Stimulated activated CD8-positive, alpha-beta memory T cell treated with anti-CD3 and anti-CD28 coated beads, Interleukin-15, amount 100 ng/mL, for 4 hours (primary cell): ENCODE data around the gene CYP4Z1.
"Not testable (repeated sequence)": the region's sequence is repeated elsewhere in the genome, so short reads cannot be mapped to it uniquely, and the experiment has no call there.

Experiments used
- DNase-seq, 2 donors: peaks; one replicate each; pipeline ENCODE4 v3.0.0-alpha.2; 2020; ENCODE audit warnings: low read depth in 2 of 2

Gene CYP4Z1

DNA sequence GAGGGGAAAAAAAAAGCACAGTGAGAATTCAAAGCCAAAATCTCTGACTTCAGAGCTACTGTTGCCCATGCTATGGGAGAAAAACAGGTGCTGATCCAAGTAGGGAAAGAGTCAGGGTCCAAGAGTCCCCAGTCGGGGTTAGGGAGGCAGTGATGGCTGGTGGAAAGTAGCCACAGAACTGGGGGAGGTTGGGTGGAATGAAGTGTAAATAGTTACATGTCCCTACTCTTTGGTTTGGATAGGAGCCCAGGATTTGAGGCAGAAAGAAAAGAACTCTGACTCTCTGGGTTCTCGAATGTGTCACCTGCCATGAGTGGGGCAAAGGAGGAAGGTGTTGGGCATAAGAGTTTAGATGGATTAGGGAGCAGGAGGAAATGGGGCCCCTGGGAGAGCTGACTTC lies 61.8 kb downstream of the CYP4Z1 start:
- DNase-seq: not testable (repeated sequence)

DNA sequence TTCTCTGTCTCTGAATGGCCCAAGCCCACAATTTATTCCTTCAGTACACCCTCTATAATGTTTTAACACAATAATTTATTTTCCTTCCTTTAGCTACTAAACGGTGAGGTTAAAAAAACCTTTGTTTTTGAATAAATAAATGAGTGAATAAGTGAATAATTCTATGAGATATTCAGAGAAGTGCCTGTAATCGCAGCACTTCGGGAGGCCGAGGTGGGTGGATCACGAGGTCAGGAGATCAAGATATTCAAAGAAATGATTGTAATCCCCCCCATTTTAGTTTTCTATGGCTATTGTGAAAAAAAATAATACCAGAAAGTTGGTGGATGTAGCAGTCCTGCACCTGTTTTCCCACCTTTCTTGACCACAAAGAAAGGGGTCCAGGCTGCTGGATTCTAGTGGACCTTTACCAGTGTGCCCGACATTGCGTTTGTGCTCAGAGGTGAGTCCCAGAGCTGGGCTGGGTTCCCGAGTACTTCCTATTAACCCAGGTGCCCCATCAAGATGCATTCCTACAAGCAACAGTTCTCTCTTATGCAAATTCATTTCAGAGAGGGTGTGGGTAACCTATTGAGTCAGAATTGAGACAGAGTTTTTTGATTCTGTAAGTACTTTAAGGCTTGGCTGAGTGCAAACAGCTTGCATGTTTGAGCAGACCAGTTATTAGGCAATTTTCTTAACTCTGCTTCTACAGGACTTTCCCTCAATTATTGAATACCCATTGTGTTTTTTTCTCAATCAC lies 62.6 kb downstream of the CYP4Z1 start:
- not testable (repeated sequence) for DNase-seq

- not testable (repeated sequence) for DNase-seq
Measured at GRCh38 chr1:47132665-47133064, 65.6 kb downstream of the CYP4Z1 start.

DNA sequence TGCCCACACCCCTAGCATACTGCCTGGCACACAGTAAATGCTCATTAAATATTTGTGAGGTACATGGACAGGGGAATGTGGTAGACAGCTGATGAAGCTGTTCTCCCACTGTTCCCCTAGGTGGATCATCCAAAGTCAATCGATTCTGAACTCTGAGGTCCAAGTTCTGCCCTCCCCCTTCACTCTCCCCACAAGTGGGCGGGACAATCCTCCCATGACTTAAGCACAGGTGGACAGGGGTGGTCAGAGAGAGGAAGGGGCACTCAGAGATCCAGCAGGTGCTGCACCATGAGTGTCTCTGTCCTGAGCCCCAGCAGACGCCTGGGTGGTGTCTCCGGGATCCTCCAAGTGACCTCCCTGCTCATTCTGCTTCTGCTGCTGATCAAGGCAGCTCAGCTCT lies 70.2 kb downstream of the CYP4Z1 start, which contains the start of gene CYP4A22:
Gene CYP4A22 (plus strand): TSS at position 244 of the 400 bp plus-strand sequence. CDS start 45 bp downstream, at position 289.
- DNase-seq: no peak

GRCh38 chr1:47137925-47138615 lies 71.0 kb downstream of the CYP4Z1 start:
- DNase-seq: no peak

DNA sequence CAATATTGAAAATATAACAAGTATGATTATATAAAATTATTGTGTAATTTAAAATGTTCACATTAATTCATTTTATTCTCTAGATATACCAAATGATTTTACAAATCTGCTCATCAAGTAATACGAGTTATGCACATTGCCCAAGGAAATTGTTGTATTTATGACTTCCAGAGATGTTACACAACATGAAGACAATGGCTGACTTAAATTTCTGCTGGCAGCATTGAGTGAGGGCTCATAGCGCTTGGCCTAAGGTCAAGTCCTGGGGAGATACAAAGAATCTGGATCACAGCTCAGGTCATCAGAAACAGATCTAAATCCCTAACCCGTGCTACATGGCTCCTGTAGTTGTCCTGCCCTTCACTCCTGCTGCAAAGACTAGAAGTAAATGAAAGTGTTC lies 73.3 kb downstream of the CYP4Z1 start:
- not testable (repeated sequence) for DNase-seq

GRCh38 chr1:47143654-47144053 lies 76.6 kb downstream of the CYP4Z1 start:
- not testable (repeated sequence) for DNase-seq

- not testable (repeated sequence) for DNase-seq
Measured at GRCh38 chr1:47146495-47146894, 79.5 kb downstream of the CYP4Z1 start.

DNA sequence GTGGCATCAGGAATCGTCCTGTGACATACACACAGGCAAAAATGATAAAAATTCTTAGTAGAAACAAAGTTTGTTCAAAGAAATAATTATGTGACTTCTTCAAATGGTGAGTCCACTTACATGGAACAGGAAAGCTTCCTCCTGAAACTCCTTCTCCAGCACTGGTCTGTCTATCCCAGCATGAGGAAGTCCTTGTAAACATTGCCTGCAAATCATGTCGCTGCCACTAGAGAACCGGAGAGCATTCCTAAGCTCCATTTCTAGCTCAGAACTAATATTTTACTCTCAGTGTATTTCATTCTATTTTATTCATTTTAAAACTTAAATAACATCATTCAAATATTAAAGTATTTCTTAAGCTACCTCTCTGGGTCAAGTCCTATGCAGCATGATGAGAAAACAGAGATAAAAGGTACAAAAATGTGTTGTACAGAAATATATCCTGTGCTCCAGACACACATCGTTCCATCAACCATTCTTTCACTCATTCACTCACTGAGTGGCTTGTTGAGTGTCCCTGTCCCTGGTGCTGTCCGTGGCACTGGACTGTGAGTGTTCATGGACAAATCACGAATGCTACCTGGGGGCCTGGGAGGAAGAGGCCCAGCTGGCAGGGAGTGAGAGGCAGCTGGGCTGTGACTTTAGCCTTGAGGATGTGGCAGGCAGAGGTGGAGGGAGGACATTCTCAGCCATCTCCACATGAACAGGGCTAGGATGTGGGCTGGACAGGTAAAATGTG lies 80.2 kb downstream of the CYP4Z1 start:
- no peak for DNase-seq

GRCh38 chr1:47149162-47149561 lies 82.1 kb downstream of the CYP4Z1 start:
- DNase-seq: not testable (repeated sequence)

GRCh38 chr1:47156457-47156856 lies 89.4 kb downstream of the CYP4Z1 start:
- not testable (repeated sequence) for DNase-seq

- DNase-seq: not testable (repeated sequence)
Measured at GRCh38 chr1:47157957-47158356, 90.9 kb downstream of the CYP4Z1 start.

GRCh38 chr1:47160716-47161115 lies 93.7 kb downstream of the CYP4Z1 start:
- no peak for DNase-seq

DNA sequence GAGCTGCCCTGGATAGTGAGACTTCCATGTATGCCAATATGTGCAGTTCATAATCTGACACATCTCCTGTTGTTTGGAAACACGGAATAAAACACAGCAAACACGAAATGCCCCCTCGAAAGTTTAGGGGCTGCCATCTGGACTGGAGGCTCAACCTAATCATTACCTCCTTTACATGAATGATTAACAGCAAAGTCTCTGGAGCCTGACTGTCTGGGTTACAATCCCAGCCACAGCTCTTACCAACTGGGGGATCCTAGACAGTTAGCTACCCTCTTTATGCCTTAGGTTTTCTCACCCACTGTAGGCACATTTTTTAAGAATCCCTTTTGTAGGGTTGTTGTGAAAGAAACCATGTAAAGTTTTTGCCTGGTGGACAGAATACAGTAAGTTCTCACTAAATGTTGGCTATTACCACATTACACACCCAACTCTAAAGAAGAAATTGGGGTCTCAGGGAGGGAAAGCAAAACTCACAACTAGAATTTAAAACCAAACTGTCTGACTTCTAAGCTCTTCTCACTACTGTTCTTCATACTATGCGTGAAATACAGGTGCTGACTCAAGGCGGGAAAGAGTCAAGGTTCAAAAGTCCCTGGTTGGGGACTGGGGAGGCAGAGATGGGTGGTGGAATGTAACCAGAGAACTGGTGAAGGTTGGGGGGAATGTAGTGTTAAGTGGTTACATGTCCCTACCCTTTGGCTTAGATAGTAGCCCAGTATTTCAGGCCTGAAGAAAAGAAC lies 94.4 kb downstream of the CYP4Z1 start:
- no peak for DNase-seq

DNA sequence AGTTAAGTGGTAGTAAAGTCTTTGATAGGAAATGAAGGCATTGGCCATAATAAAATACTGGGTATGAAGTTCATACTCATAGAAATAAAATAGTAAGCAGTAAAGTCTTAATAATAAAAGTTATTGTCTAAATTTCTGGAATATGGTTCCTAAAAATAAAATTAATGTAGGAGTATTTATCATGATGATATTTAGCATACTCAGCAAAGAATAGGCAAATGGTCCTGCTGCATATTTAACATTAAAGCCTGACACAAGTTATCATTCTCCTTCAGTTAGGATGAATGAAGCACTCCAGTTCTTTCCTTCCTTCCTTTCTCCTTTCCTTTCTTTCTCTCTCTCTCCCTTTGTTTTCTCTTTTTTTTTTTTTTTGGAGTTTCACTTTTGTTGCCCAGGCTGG lies 97.5 kb downstream of the CYP4Z1 start:
- no peak for DNase-seq
